Natural killer cell treated with Interleukin-12 subunit alpha and Interleukin-12 subunit beta and Interleukin-15 and Interleukin-18, amount 100 ng/mL, for 72 hours (primary cell): ENCODE measurements around the gene RLN2. TPM values are rescaled to one million over a fixed set of nuclear protein-coding genes. Genes with fewer than 3 reads are reported as not detected.
A peak's percentile ranks its signal among the peaks of the same experiment; 100 is the strongest.
"Not testable (repeated sequence)": the region's sequence is repeated elsewhere in the genome, so short reads cannot be mapped to it uniquely, and the experiment has no call there.

Experiments used
- ATAC-seq, 2 donors: fragments of 150-1000 bp; cut with Tn5 transposase in 1 of 2; sonication (Bioruptor Pico), chemical (Tn5 transposase) in 1 of 2; 2 replicates each; pipeline ENCODE4 v1.10.0; 2021
- DNase-seq: peaks from one replicate; pipeline ENCODE4 v3.0.0; 2022; ENCODE audit warnings: low spot score
- H3K27ac Mint-ChIP-seq, 2 donors: 1 replicate in 1 of 2; 2 replicates in 1 of 2; pipeline ENCODE4 v1.8.0; 2022; ENCODE audit warnings: mixed read lengths in 2 of 2, mild to moderate bottlenecking in 1 of 2, moderate library complexity in 1 of 2
- H3K27me3 Mint-ChIP-seq, 2 donors: 1 replicate in 1 of 2; 2 replicates in 1 of 2; pipeline ENCODE4 v1.8.0; 2022; ENCODE audit warnings: mixed read lengths in 2 of 2
- H3K36me3 Mint-ChIP-seq: one replicate; pipeline ENCODE4 v1.8.0; 2022; ENCODE audit warnings: mixed read lengths
- H3K4me1 Mint-ChIP-seq, 2 donors: 1 replicate in 1 of 2; 2 replicates in 1 of 2; pipeline ENCODE4 v1.8.0; 2022; ENCODE audit warnings: low read depth in 2 of 2, mixed read lengths in 2 of 2, mild to moderate bottlenecking in 1 of 2
- H3K4me3 Mint-ChIP-seq: one replicate; pipeline ENCODE4 v1.8.0; 2022; ENCODE audit warnings: mixed read lengths
- H3K9me3 Mint-ChIP-seq: 2 replicates; pipeline ENCODE4 v1.8.0; 2022; ENCODE audit warnings: mixed read lengths
- total RNA-seq, 2 donors: library from RNA; stranded (reverse); gene quantifications; one replicate each; pipeline ENCODE4 v1.2.3, GENCODE V29; 2022

Gene RLN2
- total RNA-seq: under 1 TPM in 1 of 2 donors, not detected in 1; 0.40 TPM

- peak; percentile 100 for ATAC-seq
- H3K36me3 Mint-ChIP-seq, H3K27me3 Mint-ChIP-seq, H3K9me3 Mint-ChIP-seq, H3K4me1 Mint-ChIP-seq, DNase-seq: not testable (repeated sequence)
- Mint-ChIP-seq H3K4me3 (peak within 1 kb of the TSS; percentile 65), H3K27ac (peak within 1 kb of the TSS in 1 of 2 donors; percentile 68)
These were observed at the start of gene RLN2 for GRCh38 chr9:5303840-5304795. TSS of gene RLN2 (minus strand) at chr9:5304716. CDS start at chr9:5304580, 136 bp downstream.

DNA sequence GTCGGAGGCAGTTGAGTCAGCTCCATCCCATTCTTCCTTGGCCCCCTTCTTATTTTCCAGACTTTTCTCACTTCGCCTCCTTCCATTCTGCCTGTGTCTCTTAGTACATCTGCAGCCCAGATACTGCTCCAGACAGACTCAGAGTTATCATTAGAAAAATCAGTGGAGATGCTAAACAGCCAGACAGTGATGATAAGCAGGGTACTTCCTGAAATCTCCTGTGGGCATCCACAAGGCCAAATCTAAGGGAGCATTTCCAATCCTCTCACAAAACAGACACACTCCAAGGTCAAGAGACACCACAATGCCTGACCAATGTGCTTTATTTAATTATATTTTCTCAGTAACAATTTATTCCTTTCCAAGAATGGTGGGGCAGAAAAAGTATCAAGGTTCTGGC, 49.7 kb upstream of the RLN2 start:
- Mint-ChIP-seq H3K36me3 (peaks cover 8% of the 10 kb centered on the region), H3K27me3 (no peaks in the 10 kb centered on the region), H3K4me3 (no peak overlapping the region), H3K4me1 (peaks cover 21 to 31% of the 10 kb centered on the region in 2 donors), H3K27ac (no peak overlapping the region), H3K9me3 (no peaks in the 10 kb centered on the region)
- ATAC-seq (no peak), DNase-seq (no peak)

- peaks cover under 1% of the 10 kb centered on the region for H3K9me3 Mint-ChIP-seq
- DNase-seq: no peak
- peak overlapping the region; percentile 16 to 82 for H3K27ac Mint-ChIP-seq
These were observed 48.2 kb upstream of the RLN2 start for GRCh38 chr9:5352637-5353248.

DNA sequence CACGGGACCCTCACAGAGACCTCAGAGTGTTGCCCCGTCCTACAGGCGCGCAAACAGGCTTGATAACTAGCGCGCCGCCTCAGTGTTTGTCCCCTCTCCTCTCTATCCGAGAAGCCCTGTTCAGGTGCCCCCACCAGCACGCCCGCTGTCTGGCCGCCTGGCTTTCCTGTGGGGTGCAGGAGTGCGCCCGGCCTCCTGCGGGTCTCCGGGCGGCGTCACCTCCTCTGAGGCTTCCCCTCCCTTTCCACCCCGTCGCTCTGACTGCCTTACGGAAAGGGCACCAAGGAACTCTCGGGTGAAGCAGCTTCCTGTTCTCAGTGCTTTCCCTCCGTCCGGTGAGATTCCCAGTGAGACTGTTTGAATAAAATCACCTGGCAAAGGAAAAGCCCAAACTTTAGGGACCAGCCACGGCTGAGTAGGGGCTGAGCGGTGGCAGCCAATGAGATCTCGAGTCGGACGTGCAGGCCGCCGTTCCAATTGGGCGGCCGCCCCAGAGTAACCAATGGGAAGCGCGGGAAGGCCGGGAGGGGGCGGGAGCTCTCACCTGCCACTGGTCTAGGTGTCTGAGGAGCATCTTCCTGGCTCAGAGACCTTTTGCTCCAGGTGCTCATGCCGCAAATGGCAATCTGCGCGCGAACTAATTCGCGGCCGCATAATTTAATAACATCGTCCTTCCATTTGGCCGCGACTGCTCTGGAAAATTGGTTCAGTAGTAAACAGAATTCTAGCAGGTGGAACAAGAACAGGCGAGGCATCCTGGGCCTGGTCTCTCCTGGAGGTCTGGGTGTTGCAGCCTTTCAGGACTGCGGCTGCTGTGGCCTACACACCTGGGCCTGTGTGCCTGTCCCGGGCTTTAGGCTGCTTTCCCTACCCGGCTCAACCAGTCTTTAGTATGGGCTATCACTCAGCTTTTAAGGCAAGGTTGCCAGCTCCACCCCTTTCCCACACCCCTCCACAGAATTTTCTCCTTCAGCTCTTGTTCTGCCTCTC, 34.8 kb upstream of the RLN2 start, which contains the start of gene RLN1:
Gene RLN1 (minus strand): TSS at position 885 of the 990 bp plus-strand sequence. CDS start 130 bp downstream, at position 755.
- Mint-ChIP-seq H3K27ac (peak within 1 kb of the TSS; percentile 46 to 64), H3K4me3 (peak within 1 kb of the TSS; percentile 55)
- DNase-seq, H3K36me3 Mint-ChIP-seq, H3K27me3 Mint-ChIP-seq, H3K4me1 Mint-ChIP-seq, H3K9me3 Mint-ChIP-seq: not testable (repeated sequence)
- peak; percentile 100 for ATAC-seq

More at GRCh38 chr9:5352637-5353248, 48.2 kb upstream of the RLN2 start:
- Mint-ChIP-seq H3K4me3 (peak overlapping the region; percentile 18), H3K27me3 (no peaks in the 10 kb centered on the region), H3K36me3 (peaks cover 8% of the 10 kb centered on the region), H3K4me1 (peaks cover 21 to 31% of the 10 kb centered on the region in 2 donors)
- ATAC-seq: peak in 1 of 2 donors; percentile 69

- Mint-ChIP-seq H3K27me3 (no peaks in the 10 kb centered on the region), H3K9me3 (no peaks in the 10 kb centered on the region), H3K36me3 (no peaks in the 10 kb centered on the region), H3K27ac (no peak overlapping the region), H3K4me1 (peaks cover 7 to 8% of the 10 kb centered on the region in 2 donors), H3K4me3 (no peak overlapping the region)
- ATAC-seq (no peak), DNase-seq (no peak)
These were observed 32.2 kb upstream of the RLN2 start for GRCh38 chr9:5336688-5337087.

DNA sequence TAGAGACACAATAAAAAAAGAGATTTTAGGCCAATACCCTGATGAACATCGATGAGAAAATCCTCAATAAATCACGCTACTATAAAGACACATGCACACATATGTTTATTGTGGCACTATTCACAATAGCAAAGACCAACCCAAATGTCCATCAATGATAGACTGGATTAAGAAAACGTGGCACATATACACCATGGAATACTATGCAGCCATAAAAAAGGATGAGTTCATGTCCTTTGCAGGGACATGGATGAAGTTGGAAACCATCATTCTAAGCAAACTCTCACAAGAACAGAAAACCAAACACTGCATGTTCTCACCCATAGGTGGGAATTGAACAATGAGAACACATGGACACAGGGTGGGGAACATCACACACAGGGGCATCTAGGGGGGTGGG, 26.8 kb upstream of the RLN2 start:
- not testable (repeated sequence) for ATAC-seq, H3K27me3 Mint-ChIP-seq, H3K27ac Mint-ChIP-seq, H3K4me3 Mint-ChIP-seq, DNase-seq, H3K4me1 Mint-ChIP-seq, H3K9me3 Mint-ChIP-seq, H3K36me3 Mint-ChIP-seq

DNA sequence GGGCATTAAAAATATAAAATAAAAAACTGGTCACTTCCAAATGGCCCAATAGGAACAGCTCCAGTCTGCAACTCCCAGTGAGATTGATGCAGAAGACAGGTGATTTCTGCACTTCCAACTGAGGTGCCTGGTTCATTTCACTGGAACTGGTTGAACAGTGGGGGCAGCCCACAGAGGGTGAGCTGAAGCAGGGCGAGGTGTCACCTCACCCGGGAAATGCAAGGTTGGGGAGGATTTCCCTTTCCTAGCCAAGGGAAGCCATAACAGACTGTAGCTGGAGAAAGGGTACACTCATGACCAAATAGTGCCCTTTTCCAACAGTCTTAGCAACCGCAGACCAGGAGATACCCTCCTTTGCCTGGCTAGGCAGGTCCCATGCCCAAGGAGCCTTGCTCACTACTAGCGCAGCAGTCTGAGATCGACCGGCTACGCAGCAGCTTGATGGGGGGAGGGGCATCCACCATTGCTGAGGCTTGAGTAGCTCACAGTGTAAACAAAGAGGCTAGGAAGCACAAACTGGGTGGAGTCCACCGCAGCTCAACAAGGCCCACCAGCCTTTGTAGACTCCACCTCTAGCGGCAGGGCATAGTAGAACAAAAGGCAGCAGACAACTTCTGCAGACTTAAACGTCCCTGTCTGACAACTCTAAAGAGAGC, 22.5 kb upstream of the RLN2 start:
- no peak overlapping the region for H3K27ac Mint-ChIP-seq
- ATAC-seq (no peak), DNase-seq (no peak)
- no peaks in the 10 kb centered on the region for H3K9me3 Mint-ChIP-seq
- H3K4me1 Mint-ChIP-seq: peaks cover 0 to 5% of the 10 kb centered on the region in 2 donors
- no peak overlapping the region for H3K4me3 Mint-ChIP-seq
- no peaks in the 10 kb centered on the region for H3K27me3 Mint-ChIP-seq
- no peaks in the 10 kb centered on the region for H3K36me3 Mint-ChIP-seq

- Mint-ChIP-seq H3K4me1 (peaks cover 0 to 5% of the 10 kb centered on the region in 2 donors), H3K36me3 (no peaks in the 10 kb centered on the region), H3K9me3 (no peaks in the 10 kb centered on the region), H3K4me3 (no peak overlapping the region), H3K27me3 (no peaks in the 10 kb centered on the region), H3K27ac (peak overlapping the region in 1 of 2 donors; percentile 70)
- DNase-seq: no peak
- ATAC-seq: no peak
These were observed 21.7 kb upstream of the RLN2 start for GRCh38 chr9:5326187-5326586.

- H3K27ac Mint-ChIP-seq, H3K4me1 Mint-ChIP-seq, H3K36me3 Mint-ChIP-seq, H3K9me3 Mint-ChIP-seq, H3K27me3 Mint-ChIP-seq, H3K4me3 Mint-ChIP-seq, ATAC-seq, DNase-seq: not testable (repeated sequence)
These were observed 17.1 kb upstream of the RLN2 start for GRCh38 chr9:5321601-5322000.

DNA sequence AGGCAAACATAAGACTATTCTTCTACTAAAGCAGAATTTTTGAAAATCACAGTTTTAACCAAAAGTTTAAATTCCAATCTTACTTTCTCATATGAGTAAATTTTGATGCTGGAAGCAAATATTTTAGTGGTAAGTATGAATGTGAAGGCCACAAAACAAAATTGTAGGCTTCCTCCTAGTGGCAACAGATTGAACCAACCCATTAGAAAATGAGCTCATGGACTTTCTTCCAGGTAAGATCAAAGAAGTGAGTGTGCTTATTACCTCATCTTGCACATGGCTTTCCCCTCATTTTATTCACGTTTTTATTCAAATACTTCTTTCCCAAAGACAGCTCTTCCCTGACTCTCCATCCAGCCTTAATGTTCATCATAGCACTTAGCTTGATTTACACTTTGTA, 16.5 kb upstream of the RLN2 start:
- ATAC-seq (no peak), DNase-seq (no peak)
- H3K4me1 Mint-ChIP-seq: no peaks in the 10 kb centered on the region
- no peaks in the 10 kb centered on the region for H3K27me3 Mint-ChIP-seq
- H3K9me3 Mint-ChIP-seq: no peaks in the 10 kb centered on the region
- H3K4me3 Mint-ChIP-seq: no peak overlapping the region
- no peak overlapping the region for H3K27ac Mint-ChIP-seq
- no peaks in the 10 kb centered on the region for H3K36me3 Mint-ChIP-seq

DNA sequence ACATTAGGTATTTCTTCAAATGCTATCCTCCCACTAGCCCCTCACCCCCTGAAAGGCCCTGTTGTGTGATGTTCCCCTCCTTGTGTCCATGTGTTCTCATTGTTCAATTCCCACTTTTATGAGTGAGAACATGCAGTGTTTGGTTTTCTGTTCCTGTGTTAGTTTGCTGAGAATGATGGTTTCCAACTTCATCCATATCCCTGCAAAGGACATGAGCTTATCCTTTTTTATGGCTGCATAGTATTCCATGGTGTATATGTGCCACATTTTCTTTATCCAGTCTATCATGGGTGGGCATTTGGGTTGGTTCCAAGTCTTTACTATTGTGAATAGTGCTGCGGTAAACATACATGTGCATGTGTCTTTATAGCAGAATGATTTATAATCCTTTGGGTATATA, 11.9 kb upstream of the RLN2 start:
- H3K27me3 Mint-ChIP-seq, DNase-seq, H3K36me3 Mint-ChIP-seq, ATAC-seq, H3K27ac Mint-ChIP-seq, H3K4me3 Mint-ChIP-seq, H3K4me1 Mint-ChIP-seq: not testable (repeated sequence)
- peaks cover 11% of the 10 kb centered on the region for H3K9me3 Mint-ChIP-seq

GRCh38 chr9:5315187-5315923, 10.8 kb upstream of the RLN2 start:
- Mint-ChIP-seq H3K27me3 (no peaks in the 10 kb centered on the region), H3K9me3 (peaks cover 11% of the 10 kb centered on the region), H3K4me3 (no peak overlapping the region), H3K36me3 (peaks cover 9% of the 10 kb centered on the region), H3K27ac (no peak overlapping the region), H3K4me1 (no peaks in the 10 kb centered on the region)
- ATAC-seq (no peak), DNase-seq (no peak)
